MM.1S (cell line): ENCODE data around the gene WIPF3.

Experiments
- EZH2 ChIP-seq: fragments of 300-600 bp; sonication (generic); optimal IDR thresholded peaks from 2 replicates; pipeline ENCODE3; 2017; ENCODE audit warnings: low read depth, mild to moderate bottlenecking, antibody characterized with exemption, low read length, mixed read lengths
- TF ChIP-seq, protein P1 (sequence below): fragments of 300-600 bp; sonication (generic); IDR thresholded peaks from 2 replicates; pipeline ENCODE4 v1.5.1; 2016; ENCODE audit warnings: antibody characterized with exemption, low read length, mixed read lengths

DNA sequence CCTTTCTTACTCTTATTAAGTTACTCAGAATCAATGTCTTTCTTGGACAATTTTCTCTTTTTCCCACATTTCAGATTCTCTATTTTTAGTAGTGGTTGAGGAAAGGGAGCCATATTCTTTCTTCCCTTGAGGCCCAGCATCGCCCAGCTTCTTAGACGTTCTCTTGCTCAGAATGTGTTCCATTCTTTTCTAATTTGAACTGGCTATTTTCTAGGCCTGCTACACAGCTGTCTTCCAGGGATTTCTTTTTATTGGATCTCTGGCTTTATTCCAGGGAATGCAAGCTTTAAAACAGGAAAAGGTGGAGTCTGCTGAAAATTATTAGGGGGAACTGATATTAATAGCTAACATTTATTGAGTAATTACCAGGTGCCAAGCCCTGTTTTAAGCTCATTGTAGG is 58.3 kb downstream of the WIPF3 start:
- TF ChIP-seq, protein P1, sequence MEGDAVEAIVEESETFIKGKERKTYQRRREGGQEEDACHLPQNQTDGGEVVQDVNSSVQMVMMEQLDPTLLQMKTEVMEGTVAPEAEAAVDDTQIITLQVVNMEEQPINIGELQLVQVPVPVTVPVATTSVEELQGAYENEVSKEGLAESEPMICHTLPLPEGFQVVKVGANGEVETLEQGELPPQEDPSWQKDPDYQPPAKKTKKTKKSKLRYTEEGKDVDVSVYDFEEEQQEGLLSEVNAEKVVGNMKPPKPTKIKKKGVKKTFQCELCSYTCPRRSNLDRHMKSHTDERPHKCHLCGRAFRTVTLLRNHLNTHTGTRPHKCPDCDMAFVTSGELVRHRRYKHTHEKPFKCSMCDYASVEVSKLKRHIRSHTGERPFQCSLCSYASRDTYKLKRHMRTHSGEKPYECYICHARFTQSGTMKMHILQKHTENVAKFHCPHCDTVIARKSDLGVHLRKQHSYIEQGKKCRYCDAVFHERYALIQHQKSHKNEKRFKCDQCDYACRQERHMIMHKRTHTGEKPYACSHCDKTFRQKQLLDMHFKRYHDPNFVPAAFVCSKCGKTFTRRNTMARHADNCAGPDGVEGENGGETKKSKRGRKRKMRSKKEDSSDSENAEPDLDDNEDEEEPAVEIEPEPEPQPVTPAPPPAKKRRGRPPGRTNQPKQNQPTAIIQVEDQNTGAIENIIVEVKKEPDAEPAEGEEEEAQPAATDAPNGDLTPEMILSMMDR = no peak
- no peak for TF ChIP-seq EZH2
